GM12873 (cell line): Measurements from ENCODE around the gene PTK6.

Experiments
- TF ChIP-seq, protein P1 (sequence below): IDR thresholded peaks from 2 replicates; pipeline ENCODE4 v1.5.1; 2012; ENCODE audit warnings: low read depth, mild to moderate bottlenecking, moderate library complexity, low read length, control low read depth; ENCODE audit not compliant: insufficient read depth; ENCODE audit errors: missing control alignments

Gene PTK6

DNA sequence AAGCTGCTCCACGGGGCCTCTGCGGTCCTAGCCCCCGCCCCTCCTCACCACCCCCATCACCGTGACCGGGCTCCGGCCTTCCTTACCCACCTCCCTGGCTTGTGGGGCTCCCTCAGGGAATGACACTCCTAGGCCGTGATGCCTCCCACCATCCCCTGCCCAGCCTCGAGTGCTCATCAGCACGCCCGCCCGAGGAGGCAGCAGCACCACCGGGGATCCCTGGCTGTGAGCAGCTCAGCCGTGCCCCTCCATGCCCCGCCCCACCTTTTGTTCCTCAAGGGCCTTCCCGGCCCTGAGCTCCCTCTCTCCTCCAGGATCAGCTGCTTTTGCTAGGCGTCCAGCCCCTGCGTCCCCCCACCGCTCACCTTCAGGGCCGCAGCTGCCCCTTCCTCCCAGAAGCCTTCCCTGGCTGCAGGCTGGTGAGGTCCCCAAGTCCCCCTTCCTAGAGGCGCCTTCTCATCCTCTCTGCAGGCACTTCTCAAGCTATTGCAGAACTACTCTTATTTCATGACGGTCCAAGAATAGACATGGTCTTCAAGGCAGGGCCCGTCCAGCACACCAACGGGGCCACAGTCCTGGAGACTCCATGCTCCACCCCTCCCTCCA, 19.8 kb upstream of the PTK6 start:
- TF ChIP-seq, protein P1, sequence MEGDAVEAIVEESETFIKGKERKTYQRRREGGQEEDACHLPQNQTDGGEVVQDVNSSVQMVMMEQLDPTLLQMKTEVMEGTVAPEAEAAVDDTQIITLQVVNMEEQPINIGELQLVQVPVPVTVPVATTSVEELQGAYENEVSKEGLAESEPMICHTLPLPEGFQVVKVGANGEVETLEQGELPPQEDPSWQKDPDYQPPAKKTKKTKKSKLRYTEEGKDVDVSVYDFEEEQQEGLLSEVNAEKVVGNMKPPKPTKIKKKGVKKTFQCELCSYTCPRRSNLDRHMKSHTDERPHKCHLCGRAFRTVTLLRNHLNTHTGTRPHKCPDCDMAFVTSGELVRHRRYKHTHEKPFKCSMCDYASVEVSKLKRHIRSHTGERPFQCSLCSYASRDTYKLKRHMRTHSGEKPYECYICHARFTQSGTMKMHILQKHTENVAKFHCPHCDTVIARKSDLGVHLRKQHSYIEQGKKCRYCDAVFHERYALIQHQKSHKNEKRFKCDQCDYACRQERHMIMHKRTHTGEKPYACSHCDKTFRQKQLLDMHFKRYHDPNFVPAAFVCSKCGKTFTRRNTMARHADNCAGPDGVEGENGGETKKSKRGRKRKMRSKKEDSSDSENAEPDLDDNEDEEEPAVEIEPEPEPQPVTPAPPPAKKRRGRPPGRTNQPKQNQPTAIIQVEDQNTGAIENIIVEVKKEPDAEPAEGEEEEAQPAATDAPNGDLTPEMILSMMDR, result no peak

DNA sequence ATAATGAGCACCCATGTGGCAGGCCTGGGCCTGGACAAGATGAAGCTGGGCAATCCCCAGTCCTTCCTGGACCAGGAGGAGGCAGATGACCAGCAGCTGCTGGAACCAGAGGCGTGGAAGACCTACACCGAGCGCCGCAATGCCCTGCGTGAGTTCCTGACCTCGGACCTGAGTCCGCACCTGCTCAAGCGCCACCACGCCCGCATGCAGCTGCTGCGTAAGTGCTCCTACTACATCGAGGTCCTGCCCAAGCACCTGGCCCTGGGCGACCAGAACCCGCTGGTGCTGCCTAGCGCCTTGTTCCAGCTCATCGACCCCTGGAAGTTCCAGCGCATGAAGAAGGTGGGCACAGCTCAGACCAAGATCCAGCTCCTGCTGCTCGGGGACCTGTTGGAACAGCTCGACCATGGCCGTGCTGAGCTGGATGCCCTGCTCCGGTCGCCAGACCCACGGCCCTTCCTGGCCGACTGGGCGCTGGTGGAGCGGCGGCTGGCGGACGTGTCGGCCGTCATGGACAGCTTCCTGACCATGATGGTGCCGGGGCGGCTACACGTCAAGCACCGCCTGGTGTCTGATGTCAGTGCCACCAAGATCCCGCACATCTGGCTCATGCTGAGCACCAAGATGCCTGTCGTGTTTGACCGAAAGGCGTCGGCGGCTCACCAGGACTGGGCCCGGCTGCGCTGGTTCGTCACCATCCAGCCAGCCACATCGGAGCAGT, 18.6 kb upstream of the PTK6 start:
- TF ChIP-seq, protein P1, result no peak

DNA sequence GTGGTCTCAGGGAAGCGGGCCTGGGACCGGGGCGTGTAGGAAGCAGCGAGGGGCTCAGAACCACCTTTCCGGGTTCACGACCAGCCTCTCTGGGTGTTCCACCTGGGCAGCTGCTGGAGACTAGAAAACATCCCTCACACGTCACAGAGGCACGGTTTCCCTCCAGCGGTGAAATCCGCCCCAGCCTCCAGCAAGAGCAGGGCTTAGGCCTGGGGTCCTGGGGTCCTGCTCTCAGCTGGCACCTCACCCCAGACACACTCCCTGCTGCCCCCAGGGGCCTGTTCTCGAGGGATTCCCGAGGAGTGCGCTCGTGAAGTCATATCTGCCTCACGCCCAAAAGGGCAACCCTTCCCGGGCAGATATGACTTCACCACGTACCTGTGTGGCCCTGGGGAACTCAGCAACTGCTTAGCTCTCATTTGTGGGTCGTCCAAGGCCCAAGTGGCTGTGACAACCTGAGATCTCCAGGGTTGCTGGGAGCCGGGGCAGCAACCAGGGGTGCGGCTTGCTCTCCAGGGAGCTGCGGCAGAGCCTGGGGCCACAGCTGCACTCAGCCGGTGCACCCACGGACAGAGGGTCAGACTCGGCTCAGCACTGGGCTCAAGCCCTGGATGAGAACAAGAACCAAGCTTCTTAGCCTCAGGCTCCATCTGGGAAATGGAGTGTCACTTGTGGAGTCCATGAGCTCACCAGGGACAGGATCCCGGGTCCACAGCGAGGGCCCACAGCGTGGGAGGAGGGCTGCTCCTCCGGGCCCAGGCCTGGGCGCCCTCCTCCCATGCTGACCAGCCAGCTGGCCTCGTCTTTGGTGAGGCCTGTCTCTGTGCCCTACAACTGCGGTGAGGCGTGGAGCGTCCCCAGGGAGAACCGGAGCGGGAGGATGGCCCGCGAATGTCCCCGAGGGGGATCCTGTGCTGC, 17.4 kb upstream of the PTK6 start:
- TF ChIP-seq, protein P1, result no peak

DNA sequence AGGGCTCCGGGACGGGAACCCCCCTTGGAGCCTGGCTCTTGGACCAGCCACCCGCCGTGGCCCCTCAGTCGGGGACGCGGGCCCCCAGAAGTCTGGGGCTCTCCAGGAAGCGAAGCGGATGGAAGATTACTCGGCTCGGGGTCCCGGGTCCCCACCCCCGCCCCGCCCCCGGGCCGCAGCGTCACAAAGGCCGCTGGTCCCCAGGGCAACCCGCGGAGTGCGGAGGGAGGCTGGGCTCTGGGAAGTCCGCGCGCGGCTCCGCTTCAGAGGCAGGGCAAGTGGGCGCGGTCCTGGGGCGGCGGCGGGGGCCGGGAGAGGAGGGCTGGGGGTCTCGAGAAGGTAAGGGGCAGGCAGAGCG, 16.7 kb upstream of the PTK6 start, which contains the start of gene FNDC11:
Gene FNDC11, plus strand, starts transcription at position 227 of the 358 bp plus-strand sequence. CDS start 1,505 bp downstream, outside the sequence.
- TF ChIP-seq, protein P1, result no peak

DNA sequence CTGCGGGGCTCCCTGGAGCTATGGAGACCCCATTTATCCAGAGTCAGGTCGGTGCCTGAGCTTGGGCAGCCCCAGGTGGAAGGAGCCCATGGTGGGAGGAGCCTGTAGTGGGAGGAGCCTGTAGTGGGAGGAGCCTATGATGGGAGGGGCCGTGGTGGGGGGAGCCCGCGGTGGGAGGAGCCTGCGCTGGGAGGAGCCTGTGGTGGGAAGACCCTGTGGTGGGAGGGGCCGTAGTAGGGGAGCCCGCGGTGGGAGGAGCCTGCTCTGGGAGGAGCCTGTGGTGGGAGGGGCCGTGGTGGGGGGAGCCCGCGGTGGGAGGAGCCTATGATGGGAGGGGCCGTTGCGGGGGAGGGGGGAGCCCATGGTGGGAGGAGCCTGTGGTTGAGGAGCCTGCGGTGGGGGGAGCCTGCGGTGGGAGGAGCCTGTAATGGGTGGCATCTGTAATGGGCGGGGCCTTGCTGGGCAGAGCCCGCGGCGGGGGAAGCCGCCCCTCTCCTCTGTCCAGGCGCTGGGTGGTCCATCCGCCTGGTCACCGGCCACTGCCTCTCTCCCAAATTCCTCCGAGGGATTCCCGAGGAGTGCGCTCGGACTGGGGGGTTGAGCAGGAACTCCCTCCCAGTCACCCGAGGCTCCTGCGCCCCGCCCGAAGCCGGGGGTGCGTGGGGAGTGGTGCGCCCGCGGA, 16.2 kb upstream of the PTK6 start:
- TF ChIP-seq, protein P1, result no peak

DNA sequence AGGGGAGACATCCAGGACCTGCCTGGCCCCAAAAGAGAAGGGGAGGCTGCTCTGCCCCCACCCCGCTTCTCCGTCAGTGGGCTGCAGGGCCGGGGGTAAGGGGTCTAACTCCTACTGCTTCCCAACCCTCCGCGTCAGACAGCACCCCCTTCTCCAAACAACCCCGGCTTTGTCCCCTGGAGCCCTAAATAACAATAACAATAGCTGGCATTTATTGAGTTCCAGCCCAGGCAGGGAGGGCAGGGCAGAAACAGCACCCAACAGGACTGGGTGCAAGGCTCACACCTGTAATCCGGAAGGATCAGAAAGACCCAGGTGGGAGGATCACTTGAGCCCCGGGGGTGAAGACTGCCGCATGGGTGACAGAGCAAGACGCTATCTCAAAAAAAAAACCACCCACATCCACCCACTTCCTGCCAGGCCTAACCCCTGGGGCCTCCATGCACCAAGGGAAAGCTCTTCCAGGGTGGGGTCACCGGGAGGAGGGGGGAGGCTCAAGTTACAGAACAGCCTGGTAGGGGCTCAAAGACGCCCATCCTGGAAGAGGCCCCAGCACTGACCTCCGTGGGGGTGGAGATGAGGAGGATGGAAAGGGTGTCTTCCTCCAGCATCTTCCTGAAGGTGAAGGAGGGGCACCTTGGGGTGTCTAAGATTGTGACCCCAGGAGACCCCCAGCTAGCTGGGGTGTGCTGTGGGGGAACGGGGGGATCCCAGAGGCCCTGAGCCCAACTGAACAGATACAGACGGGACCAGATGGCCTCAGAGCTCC, 15.5 kb upstream of the PTK6 start:
- TF ChIP-seq, protein P1, result no peak
